Endothelial cell of umbilical vein (primary cell): ENCODE results near the gene TPRG1L. TPM values are rescaled to one million over a fixed set of nuclear protein-coding genes. Genes with fewer than 3 reads are reported as not detected.

ENCODE experiments used
- BruUV-seq: library from RNA; stranded (reverse); fragments of 400-500 nt; replicated peaks from 2 replicates; lab custom pipeline; 2021; lab: Mats Ljungman, UMichigan
- CTCF ChIA-PET: fragments of 300-600, 350-600 bp; sonication (Branson Sonifier 250); formaldehyde crosslinking; loops from one replicate; lab custom pipeline; 2021; ENCODE audit warnings: antibody characterized with exemption, inconsistent platforms; lab: Charles Lee
- POLR2A ChIA-PET: fragments of 300-600, 350-600 bp; sonication (Branson Sonifier 250); formaldehyde crosslinking; loops from one replicate; lab custom pipeline; 2021; ENCODE audit warnings: antibody characterized with exemption, inconsistent platforms; lab: Charles Lee
- DNase-seq: peaks from one replicate; pipeline ENCODE4 v3.0.0-alpha.2; 2011; ENCODE audit warnings: low read depth, low spot score
- FAIRE-seq: peaks from 2 replicates; lab custom pipeline; 2011; peaks lifted over from hg19 to GRCh38; lab: Jason Lieb, UNC
- H2AFZ ChIP-seq: 2 replicates; pipeline ENCODE4 v1.6.0; 2012; ENCODE audit warnings: low read depth, low read length, control low read depth, inconsistent platforms
- H3K27ac ChIP-seq: 2 replicates; pipeline ENCODE4 v1.5.1; 2011; ENCODE audit warnings: low read depth, mild to moderate bottlenecking, control low read depth, low read length, moderate library complexity; ENCODE audit not compliant: insufficient read depth
- H3K27me3 ChIP-seq, 2 experiments: 2 replicates each; pipeline versions ENCODE4 v1.6.0 to v1.6.1; 2011; ENCODE audit warnings: low read length in 2 of 2, mixed read lengths in 1 of 2; ENCODE audit not compliant: control insufficient read depth in 2 of 2, insufficient read depth in 2 of 2
- H3K36me3 ChIP-seq, 2 experiments: 2 replicates in 1 of 2; 3 replicates in 1 of 2; pipeline ENCODE4 v1.5.1; 2011; ENCODE audit warnings: low read length in 2 of 2, mild to moderate bottlenecking in 1 of 2, moderate library complexity in 1 of 2; ENCODE audit not compliant: control insufficient read depth in 2 of 2, insufficient read depth in 2 of 2; ENCODE audit errors: extremely low read depth in 1 of 2
- H3K4me1 ChIP-seq: 3 replicates; pipeline ENCODE4 v1.5.1; 2011; ENCODE audit warnings: mild to moderate bottlenecking, low read length; ENCODE audit not compliant: control insufficient read depth, insufficient read depth; ENCODE audit errors: extremely low read depth
- H3K4me2 ChIP-seq: 2 replicates; pipeline ENCODE4 v1.6.1; 2011; ENCODE audit warnings: low read length, control low read depth, mixed read lengths; ENCODE audit not compliant: insufficient read depth
- H3K4me3 ChIP-seq, 3 experiments: fragments of 200-600 bp in 1 of 3; sonication (generic), shearing (Covaris generic) in 1 of 3; replicated peaks in 1 of 3; 2 replicates each; pipeline ENCODE4 v1.5.1; 2011 to 2016; ENCODE audit warnings: control low read depth in 3 of 3, low read length in 3 of 3, mild to moderate bottlenecking in 2 of 3, inconsistent platforms in 1 of 3, low read depth in 1 of 3, moderate library complexity in 1 of 3; ENCODE audit not compliant: insufficient read depth in 1 of 3
- H3K79me2 ChIP-seq: 2 replicates; pipeline ENCODE4 v1.6.0; 2012; ENCODE audit warnings: low read length, inconsistent platforms; ENCODE audit not compliant: control insufficient read depth, insufficient read depth
- H3K9ac ChIP-seq: replicated peaks from 2 replicates; pipeline ENCODE3; 2011; ENCODE audit warnings: low read length, control low read depth; ENCODE audit not compliant: insufficient read depth; ENCODE audit errors: extremely low read depth
- H3K9me1 ChIP-seq: replicated peaks from 3 replicates; pipeline ENCODE4 v1.6.0; 2011; ENCODE audit warnings: mild to moderate bottlenecking, low read length; ENCODE audit not compliant: control insufficient read depth, insufficient read depth; ENCODE audit errors: extremely low read depth
- H3K9me3 ChIP-seq: replicated peaks from 2 replicates; pipeline ENCODE4 v1.5.1; 2012; ENCODE audit warnings: low read length, inconsistent platforms; ENCODE audit not compliant: control insufficient read depth, insufficient read depth
- H4K20me1 ChIP-seq: replicated peaks from 2 replicates; pipeline ENCODE3; 2011; ENCODE audit warnings: mild to moderate bottlenecking, low read length; ENCODE audit not compliant: control insufficient read depth, insufficient read depth; ENCODE audit errors: extremely low read depth
- EZH2 ChIP-seq: IDR thresholded peaks from 2 replicates; pipeline ENCODE4 v1.6.1; 2012; ENCODE audit warnings: borderline replicate concordance, low read depth, mild to moderate bottlenecking, moderate library complexity, low read length, inconsistent platforms; ENCODE audit not compliant: severe bottlenecking
- FOS ChIP-seq: IDR thresholded peaks from 2 replicates; pipeline ENCODE4 v1.6.1; 2011; ENCODE audit warnings: mild to moderate bottlenecking, low read length, moderate library complexity, borderline replicate concordance; ENCODE audit not compliant: insufficient read depth
- GATA2 ChIP-seq: IDR thresholded peaks from 2 replicates; pipeline ENCODE4 v1.7.0; 2011; ENCODE audit warnings: low read depth, mild to moderate bottlenecking, moderate library complexity, mixed read lengths, low read length; ENCODE audit not compliant: insufficient read length, insufficient read depth
- MYC ChIP-seq: IDR thresholded peaks from one replicate; pipeline ENCODE4 v1.6.1; 2011; ENCODE audit warnings: mild to moderate bottlenecking, low read depth, low read length
- POLR2A ChIP-seq: IDR thresholded peaks from 2 replicates; pipeline ENCODE4 v1.6.1; 2012; ENCODE audit warnings: low read depth, mild to moderate bottlenecking, control low read depth, low read length
- dilution Hi-C: fragments of 300-500 bp; cut with MboI; formaldehyde crosslinking; loops from one replicate; pipeline ENCODE4 v1.15.0; 2019; ENCODE audit warnings: low sequenced_read_pairs; ENCODE audit not compliant: extremely low pct_ligation_motif_present
- intact Hi-C: fragments of 100-400 bp; cut with micrococcal nuclease; formaldehyde crosslinking; loops from one replicate; pipeline ENCODE4 v1.10.0; 2022
- polyA plus RNA-seq, 4 experiments: library from polyadenylated mRNA; depleted of rRNA in 3 of 4; stranded (reverse) in 3 of 4; unstranded in 1 of 4; fragments of >200 nt; gene quantifications; 2 replicates each; pipeline versions ENCODE4 v1.2.1 to v1.2.3, GENCODE V29; 2011 to 2012; ENCODE audit warnings: missing spikeins in 1 of 4
- total RNA-seq: library from RNA; stranded (reverse); gene quantifications from 2 replicates; pipeline ENCODE4 v1.2.3, GENCODE V29; 2021
- TF ChIP-seq, protein P1 (sequence below), 2 donors: IDR thresholded peaks; 1 replicate in 1 of 2; 2 replicates in 1 of 2; pipeline ENCODE4 v1.5.1; 2011; ENCODE audit warnings: low read length in 2 of 2, mild to moderate bottlenecking in 2 of 2, moderate library complexity in 2 of 2, control low read depth in 1 of 2, inconsistent platforms in 1 of 2, low read depth in 1 of 2; ENCODE audit not compliant: insufficient read depth in 1 of 2; ENCODE audit errors: extremely low read depth in 1 of 2

TPRG1L gene
- total and polyA plus RNA-seq, 2 donors (not counting 3 experiments of a cell fraction or from before 2014, with no cell fraction given), result 52.3 to 53.8 TPM

DNA sequence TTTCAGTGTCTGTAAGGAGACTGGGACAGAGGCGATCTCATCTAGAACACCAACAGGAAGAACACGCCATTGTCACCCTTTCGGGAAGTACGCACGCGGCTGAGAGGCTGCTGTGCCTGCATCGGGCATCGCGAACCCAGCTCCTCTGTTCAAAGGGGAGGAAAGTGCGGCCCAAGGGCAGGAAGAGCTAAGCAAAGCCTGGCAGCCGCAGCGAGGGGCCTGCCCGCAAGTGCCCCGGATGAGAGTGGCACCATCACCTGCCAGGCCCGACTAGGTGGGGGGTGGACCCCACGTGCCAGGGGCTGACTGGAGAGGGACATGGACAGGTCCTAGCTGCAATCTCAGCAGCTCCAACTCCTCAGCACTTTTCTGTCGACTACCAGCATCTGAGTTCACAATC is 7.5 kb downstream of the TPRG1L start:
- no peak for TF ChIP-seq EZH2
- TF ChIP-seq MYC, result no peak
- TF ChIP-seq, protein P1, sequence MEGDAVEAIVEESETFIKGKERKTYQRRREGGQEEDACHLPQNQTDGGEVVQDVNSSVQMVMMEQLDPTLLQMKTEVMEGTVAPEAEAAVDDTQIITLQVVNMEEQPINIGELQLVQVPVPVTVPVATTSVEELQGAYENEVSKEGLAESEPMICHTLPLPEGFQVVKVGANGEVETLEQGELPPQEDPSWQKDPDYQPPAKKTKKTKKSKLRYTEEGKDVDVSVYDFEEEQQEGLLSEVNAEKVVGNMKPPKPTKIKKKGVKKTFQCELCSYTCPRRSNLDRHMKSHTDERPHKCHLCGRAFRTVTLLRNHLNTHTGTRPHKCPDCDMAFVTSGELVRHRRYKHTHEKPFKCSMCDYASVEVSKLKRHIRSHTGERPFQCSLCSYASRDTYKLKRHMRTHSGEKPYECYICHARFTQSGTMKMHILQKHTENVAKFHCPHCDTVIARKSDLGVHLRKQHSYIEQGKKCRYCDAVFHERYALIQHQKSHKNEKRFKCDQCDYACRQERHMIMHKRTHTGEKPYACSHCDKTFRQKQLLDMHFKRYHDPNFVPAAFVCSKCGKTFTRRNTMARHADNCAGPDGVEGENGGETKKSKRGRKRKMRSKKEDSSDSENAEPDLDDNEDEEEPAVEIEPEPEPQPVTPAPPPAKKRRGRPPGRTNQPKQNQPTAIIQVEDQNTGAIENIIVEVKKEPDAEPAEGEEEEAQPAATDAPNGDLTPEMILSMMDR (IDR thresholded peaks at IDR 0.05; ENCODE audit: extremely low read depth in 1 of 2, insufficient read depth in 1 of 2, low read depth in 1 of 2, low read length in 2 of 2), result no peak
- no peak for TF ChIP-seq GATA2
- no peak for TF ChIP-seq FOS
- TF ChIP-seq POLR2A, result no peak
- no peak overlapping the region for H3K9ac ChIP-seq
- H3K27ac ChIP-seq, result no peak overlapping the region
- H3K4me2 ChIP-seq, result no peak overlapping the region
- H3K9me3 ChIP-seq, result no peaks in the 10 kb centered on the region
- CTCF ChIA-PET, result no interaction called here
- H3K4me1 ChIP-seq, result no peaks in the 10 kb centered on the region
- no TSS peak for BruUV-seq
- no peaks in the 10 kb centered on the region for H3K9me1 ChIP-seq
- H3K79me2 ChIP-seq, result no peaks in the 10 kb centered on the region
- H2AFZ ChIP-seq, result no peak overlapping the region
- dilution Hi-C loops (no loop called here), intact Hi-C loops (no loop called here)
- peaks cover 0 to 51% of the 10 kb centered on the region in 2 experiments for H3K36me3 ChIP-seq
- H3K4me3 ChIP-seq, result no peak overlapping the region
- POLR2A ChIA-PET, result no interaction called here
- no peaks in the 10 kb centered on the region for H4K20me1 ChIP-seq
- H3K27me3 ChIP-seq, result no peaks in the 10 kb centered on the region
- FAIRE-seq (no peak), DNase-seq (no peak)
